ENCODE measurements around the gene CAMK1G. TPM values are rescaled to one million over a fixed set of nuclear protein-coding genes. Genes with fewer than 3 reads are reported as not detected.
A peak's percentile ranks its signal among the peaks of the same experiment; 100 is the strongest.

Gene CAMK1G
- total RNA-seq, 2 donors from 2014 or later: 0.21 TPM; not detected in 1

DNA sequence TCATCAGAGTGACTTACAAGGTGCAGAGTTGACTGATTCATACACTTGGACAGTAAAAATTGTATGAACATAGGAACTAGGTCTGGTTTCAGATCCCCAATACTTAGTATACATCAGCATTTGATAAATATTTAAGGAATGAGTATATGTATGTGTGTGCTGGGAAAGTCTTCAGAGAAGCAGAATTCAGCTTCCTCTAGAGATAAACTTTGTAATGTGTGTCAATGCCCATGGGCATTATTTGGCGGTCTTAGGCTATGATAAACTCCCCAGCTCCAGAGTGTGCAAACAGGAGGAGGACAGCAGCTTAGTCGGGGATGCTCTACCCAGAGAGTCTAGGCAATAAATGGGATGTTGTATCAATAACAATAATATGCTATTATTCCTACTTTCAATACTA is 2.9 kb upstream of the CAMK1G start:
- no peaks in the 10 kb centered on the region for H3K36me3 Mint-ChIP-seq (ENCODE audit: low read depth)
- ATAC-seq (replicated peaks): no peak
- peaks cover 4% of the 10 kb centered on the region for H3K27me3 Mint-ChIP-seq
- H3K9me3 Mint-ChIP-seq: no peaks in the 10 kb centered on the region
- no peak overlapping the region for H3K27ac Mint-ChIP-seq
- H3K4me3 Mint-ChIP-seq: no peak overlapping the region
- H3K4me1 Mint-ChIP-seq: peaks cover 5% of the 10 kb centered on the region

- Mint-ChIP-seq H3K9me3 (no peaks in the 10 kb centered on the region), H3K27me3 (peaks cover 10% of the 10 kb centered on the region), H3K36me3 (ENCODE audit: low read depth) (no peaks in the 10 kb centered on the region), H3K27ac (no peak overlapping the region), H3K4me3 (no peak overlapping the region), H3K4me1 (no peaks in the 10 kb centered on the region)
- no peak for ATAC-seq (replicated peaks)
These were observed 738 bp downstream of the CAMK1G start for GRCh38 chr1:209584231-209584672.

GRCh38 chr1:209585197-209585596 is 1.7 kb downstream of the CAMK1G start:
- Mint-ChIP-seq H3K27ac (no peak overlapping the region), H3K9me3 (no peaks in the 10 kb centered on the region), H3K4me3 (peak overlapping the region; percentile 2), H3K36me3 (ENCODE audit: low read depth) (no peaks in the 10 kb centered on the region), H3K4me1 (no peaks in the 10 kb centered on the region), H3K27me3 (peaks cover 11% of the 10 kb centered on the region)
- no peak for ATAC-seq (replicated peaks)

GRCh38 chr1:209585672-209586071 is 2.2 kb downstream of the CAMK1G start:
- no peaks in the 10 kb centered on the region for H3K36me3 Mint-ChIP-seq (ENCODE audit: low read depth)
- peaks cover 14% of the 10 kb centered on the region for H3K27me3 Mint-ChIP-seq
- H3K4me3 Mint-ChIP-seq: peak overlapping the region; percentile 2
- no peak for ATAC-seq (replicated peaks)
- H3K9me3 Mint-ChIP-seq: no peaks in the 10 kb centered on the region
- H3K4me1 Mint-ChIP-seq: no peaks in the 10 kb centered on the region
- no peak overlapping the region for H3K27ac Mint-ChIP-seq

DNA sequence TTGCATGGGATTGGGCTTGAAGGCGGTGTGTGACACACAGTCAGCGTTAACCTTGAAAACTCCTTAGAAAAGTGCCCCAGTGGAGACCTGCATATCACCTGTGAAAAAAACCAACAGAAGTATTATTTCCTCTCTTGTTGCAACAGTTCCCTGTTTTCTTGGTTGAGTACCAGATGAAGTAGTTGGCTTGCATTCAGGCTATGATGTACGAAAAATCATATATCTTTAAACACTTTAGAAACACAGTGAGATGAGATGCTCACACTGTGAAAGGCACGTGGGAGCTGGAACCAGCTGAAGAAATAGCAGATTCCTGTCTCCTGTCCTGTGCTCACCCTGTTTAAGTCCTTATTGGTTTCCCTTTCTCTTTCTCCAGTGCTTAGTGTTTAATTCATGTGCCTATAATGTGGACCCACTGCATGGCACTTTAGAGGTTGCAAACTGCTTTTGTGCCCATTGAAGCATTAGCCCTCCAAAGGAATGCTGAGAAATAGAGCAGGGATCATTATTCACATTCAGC is 2.8 kb downstream of the CAMK1G start:
- H3K9me3 Mint-ChIP-seq: no peaks in the 10 kb centered on the region
- no peak overlapping the region for H3K4me3 Mint-ChIP-seq
- ATAC-seq (replicated peaks): no peak
- no peak overlapping the region for H3K27ac Mint-ChIP-seq
- no peaks in the 10 kb centered on the region for H3K36me3 Mint-ChIP-seq (ENCODE audit: low read depth)
- peaks cover 14% of the 10 kb centered on the region for H3K27me3 Mint-ChIP-seq
- no peaks in the 10 kb centered on the region for H3K4me1 Mint-ChIP-seq

DNA sequence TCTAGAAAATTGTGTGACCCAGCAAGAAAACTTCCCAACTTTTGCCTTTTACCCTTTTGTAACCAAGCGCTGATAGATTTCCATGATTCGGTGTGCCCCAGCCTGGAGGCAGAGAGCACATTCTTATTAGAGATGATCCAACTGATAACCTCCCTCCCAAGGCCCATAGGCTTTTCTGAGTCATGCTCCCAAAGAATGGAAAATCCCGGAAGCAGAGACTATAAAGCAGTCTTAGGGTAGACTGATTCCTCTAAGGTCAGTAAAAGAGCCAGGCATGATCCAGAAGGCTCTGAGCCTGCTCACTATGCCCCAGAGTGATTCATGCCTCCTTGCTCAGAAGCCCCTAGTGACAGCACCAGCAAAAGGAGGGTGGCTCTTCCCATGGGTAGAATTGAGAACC is 4.3 kb downstream of the CAMK1G start:
- Mint-ChIP-seq H3K27me3 (peaks cover 14% of the 10 kb centered on the region), H3K4me1 (no peaks in the 10 kb centered on the region), H3K4me3 (no peak overlapping the region), H3K9me3 (no peaks in the 10 kb centered on the region), H3K27ac (no peak overlapping the region), H3K36me3 (ENCODE audit: low read depth) (no peaks in the 10 kb centered on the region)
- no peak for ATAC-seq (replicated peaks)

DNA sequence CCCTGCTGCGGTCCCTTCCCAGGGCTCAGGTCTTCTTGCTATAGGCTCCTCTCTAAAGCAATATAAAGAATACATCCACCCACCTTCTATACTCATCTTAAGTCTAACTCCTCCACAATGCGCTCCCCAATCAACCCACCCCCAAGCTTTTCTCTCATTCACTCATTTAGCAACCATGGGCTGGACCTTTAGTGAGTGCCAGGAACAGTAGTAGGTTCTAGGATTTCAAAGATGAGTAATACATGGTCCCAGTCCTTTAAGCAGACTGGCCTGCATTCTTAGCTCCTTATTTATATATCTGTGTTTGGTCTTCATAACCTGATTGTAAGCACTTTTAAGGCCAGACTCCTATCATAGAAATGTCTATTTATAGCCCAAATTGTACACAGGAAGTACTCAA is 5.9 kb downstream of the CAMK1G start:
- Mint-ChIP-seq H3K4me1 (no peaks in the 10 kb centered on the region), H3K36me3 (ENCODE audit: low read depth) (no peaks in the 10 kb centered on the region), H3K4me3 (no peak overlapping the region), H3K9me3 (no peaks in the 10 kb centered on the region), H3K27ac (no peak overlapping the region), H3K27me3 (peaks cover 17% of the 10 kb centered on the region)
- ATAC-seq (replicated peaks): peak; percentile 64

- Mint-ChIP-seq H3K4me1 (no peaks in the 10 kb centered on the region), H3K4me3 (no peak overlapping the region), H3K27ac (no peak overlapping the region), H3K9me3 (no peaks in the 10 kb centered on the region), H3K36me3 (ENCODE audit: low read depth) (no peaks in the 10 kb centered on the region), H3K27me3 (peaks cover 17% of the 10 kb centered on the region)
- ATAC-seq (replicated peaks): no peak
These were observed 6.3 kb downstream of the CAMK1G start for GRCh38 chr1:209589863-209590262.

- Mint-ChIP-seq H3K4me1 (no peaks in the 10 kb centered on the region), H3K9me3 (no peaks in the 10 kb centered on the region), H3K27me3 (peaks cover 18% of the 10 kb centered on the region), H3K36me3 (ENCODE audit: low read depth) (no peaks in the 10 kb centered on the region), H3K4me3 (no peak overlapping the region), H3K27ac (no peak overlapping the region)
- ATAC-seq (replicated peaks): no peak
These were observed 6.9 kb downstream of the CAMK1G start for GRCh38 chr1:209590405-209590804.

GRCh38 chr1:209593747-209594146 is 10.2 kb downstream of the CAMK1G start:
- no peak overlapping the region for H3K4me3 Mint-ChIP-seq
- H3K36me3 Mint-ChIP-seq (ENCODE audit: low read depth): no peaks in the 10 kb centered on the region
- ATAC-seq (replicated peaks): no peak
- no peak overlapping the region for H3K27ac Mint-ChIP-seq
- H3K4me1 Mint-ChIP-seq: no peaks in the 10 kb centered on the region
- H3K9me3 Mint-ChIP-seq: no peaks in the 10 kb centered on the region
- H3K27me3 Mint-ChIP-seq: peaks cover 11% of the 10 kb centered on the region

DNA sequence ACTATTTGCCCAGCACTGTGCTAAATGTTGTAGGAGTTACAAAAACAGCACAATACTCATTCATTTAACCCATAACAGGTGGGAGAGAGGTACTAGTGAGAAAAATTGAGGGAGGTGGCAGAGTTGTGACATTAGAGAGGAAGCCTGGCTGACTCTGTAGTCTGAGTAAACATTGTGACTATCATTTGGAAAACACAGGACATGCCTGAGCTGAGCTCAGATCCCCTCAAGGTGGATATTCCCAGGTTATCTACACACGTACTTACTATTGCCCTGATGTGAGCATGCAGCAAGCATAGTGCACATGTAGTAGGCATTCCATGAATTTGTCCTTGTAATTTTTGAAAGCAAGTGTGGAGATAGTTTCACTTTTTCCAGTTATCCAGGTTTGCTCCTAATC is 10.9 kb downstream of the CAMK1G start:
- Mint-ChIP-seq H3K27ac (no peak overlapping the region), H3K36me3 (ENCODE audit: low read depth) (no peaks in the 10 kb centered on the region), H3K4me3 (no peak overlapping the region), H3K9me3 (no peaks in the 10 kb centered on the region), H3K27me3 (peaks cover 13% of the 10 kb centered on the region), H3K4me1 (no peaks in the 10 kb centered on the region)
- ATAC-seq (replicated peaks): no peak

- H3K27me3 Mint-ChIP-seq: peaks cover 14% of the 10 kb centered on the region
- no peaks in the 10 kb centered on the region for H3K9me3 Mint-ChIP-seq
- no peaks in the 10 kb centered on the region for H3K36me3 Mint-ChIP-seq (ENCODE audit: low read depth)
- H3K4me1 Mint-ChIP-seq: no peaks in the 10 kb centered on the region
- no peak overlapping the region for H3K27ac Mint-ChIP-seq
- H3K4me3 Mint-ChIP-seq: no peak overlapping the region
- ATAC-seq (replicated peaks): no peak
These were observed 11.5 kb downstream of the CAMK1G start for GRCh38 chr1:209595028-209595427.

GRCh38 chr1:209595599-209596285 is 12.2 kb downstream of the CAMK1G start:
- Mint-ChIP-seq H3K27me3 (peaks cover 14% of the 10 kb centered on the region), H3K27ac (no peak overlapping the region), H3K9me3 (no peaks in the 10 kb centered on the region), H3K4me1 (no peaks in the 10 kb centered on the region), H3K4me3 (no peak overlapping the region), H3K36me3 (ENCODE audit: low read depth) (no peaks in the 10 kb centered on the region)
- no peak for ATAC-seq (replicated peaks)

- Mint-ChIP-seq H3K9me3 (no peaks in the 10 kb centered on the region), H3K27me3 (peaks cover 14% of the 10 kb centered on the region), H3K4me1 (no peaks in the 10 kb centered on the region), H3K27ac (no peak overlapping the region), H3K36me3 (ENCODE audit: low read depth) (no peaks in the 10 kb centered on the region), H3K4me3 (no peak overlapping the region)
- ATAC-seq (replicated peaks): no peak
These were observed 14.0 kb downstream of the CAMK1G start for GRCh38 chr1:209597499-209597898.

GRCh38 chr1:209598227-209598626 is 14.7 kb downstream of the CAMK1G start:
- Mint-ChIP-seq H3K27me3 (peaks cover 14% of the 10 kb centered on the region), H3K9me3 (no peaks in the 10 kb centered on the region), H3K4me1 (no peaks in the 10 kb centered on the region), H3K27ac (no peak overlapping the region), H3K4me3 (no peak overlapping the region), H3K36me3 (ENCODE audit: low read depth) (no peaks in the 10 kb centered on the region)
- ATAC-seq (replicated peaks): peak; percentile 38
